Type B pancreatic cell (in vitro differentiated cells): Measurements from ENCODE around the gene SH3RF3. TPM values are rescaled to one million over a fixed set of nuclear protein-coding genes. Genes with fewer than 3 reads are reported as not detected.

ENCODE experiments used
- DNase-seq: peaks from one replicate; pipeline ENCODE4 v3.0.0; 2021; ENCODE audit warnings: mixed read lengths; ENCODE audit not compliant: unreplicated experiment; ENCODE audit errors: extremely low spot score
- H3K27ac Mint-ChIP-seq: 2 replicates; pipeline ENCODE4 v1.8.0; 2021; ENCODE audit warnings: mild to moderate bottlenecking, mixed read lengths
- H3K27me3 Mint-ChIP-seq: 2 replicates; pipeline ENCODE4 v1.8.0; 2021; ENCODE audit warnings: mixed read lengths
- H3K36me3 Mint-ChIP-seq: 2 replicates; pipeline ENCODE4 v1.8.0; 2021; ENCODE audit warnings: mixed read lengths
- H3K4me1 Mint-ChIP-seq: one replicate; pipeline ENCODE4 v1.8.0; 2021; ENCODE audit warnings: mixed read lengths; ENCODE audit not compliant: unreplicated experiment
- H3K4me3 Mint-ChIP-seq: 2 replicates; pipeline ENCODE4 v1.8.0; 2021; ENCODE audit warnings: mild to moderate bottlenecking, mixed read lengths
- H3K9me3 Mint-ChIP-seq: 2 replicates; pipeline ENCODE4 v1.8.0; 2021; ENCODE audit warnings: mixed read lengths
- total RNA-seq: library from RNA; stranded (reverse); gene quantifications from 2 replicates; pipeline ENCODE4 v1.2.1, GENCODE V29; 2021; ENCODE audit warnings: low replicate concordance
- TF ChIP-seq, protein P1 (sequence below): fragments of 200-600 bp; sonication (generic); conservative IDR thresholded peaks from 2 replicates; pipeline ENCODE4 v1.5.0; 2021; ENCODE audit warnings: antibody characterized with exemption, mild to moderate bottlenecking

The SH3RF3 gene
- total RNA-seq, 1 donor from 2014 or later: 13.9 TPM

DNA sequence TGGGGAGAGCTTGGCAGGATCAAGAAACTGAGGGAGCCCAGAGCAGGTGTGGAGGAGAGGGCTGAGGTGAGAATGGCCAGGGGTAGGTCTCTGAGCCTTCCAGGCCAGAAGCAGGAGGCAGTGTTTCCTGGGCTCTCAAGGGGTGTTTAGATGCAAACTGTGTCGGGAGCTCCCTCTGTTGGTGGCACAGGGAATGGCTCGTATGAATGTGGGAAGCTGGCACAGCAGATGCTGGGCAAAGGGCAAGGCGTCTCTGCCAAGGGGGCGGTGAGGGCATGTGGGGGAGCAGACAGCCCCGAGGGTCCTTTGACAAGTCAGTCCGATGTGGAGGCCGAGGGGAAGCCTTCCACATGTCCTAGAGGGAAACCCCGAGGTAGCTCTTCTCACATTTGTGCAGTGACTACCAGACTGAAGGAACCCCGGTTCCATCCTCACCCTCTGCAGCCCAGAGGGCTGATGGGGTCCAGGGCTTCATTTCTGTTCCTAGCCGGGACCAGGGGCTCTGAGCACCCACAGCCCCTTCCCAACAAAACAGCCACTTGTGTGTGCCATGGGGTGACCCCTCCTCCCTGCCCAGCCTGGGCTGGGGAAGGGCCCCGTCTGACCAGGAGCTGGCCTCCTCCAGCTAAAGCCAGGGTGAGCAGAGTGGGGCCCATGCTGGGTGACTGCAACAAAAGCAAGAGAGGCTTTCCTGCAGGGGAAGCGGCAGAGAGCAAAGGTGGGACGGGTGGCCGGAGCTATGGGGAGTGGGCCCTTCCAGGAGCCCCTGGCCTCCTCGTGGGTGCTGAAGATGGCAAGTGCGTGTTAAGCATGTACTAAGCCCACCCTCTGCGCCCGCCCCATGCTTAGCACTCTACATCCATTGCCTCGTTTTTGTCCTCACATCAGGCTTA, 381.4 kb downstream of the SH3RF3 start:
- TF ChIP-seq, protein P1, sequence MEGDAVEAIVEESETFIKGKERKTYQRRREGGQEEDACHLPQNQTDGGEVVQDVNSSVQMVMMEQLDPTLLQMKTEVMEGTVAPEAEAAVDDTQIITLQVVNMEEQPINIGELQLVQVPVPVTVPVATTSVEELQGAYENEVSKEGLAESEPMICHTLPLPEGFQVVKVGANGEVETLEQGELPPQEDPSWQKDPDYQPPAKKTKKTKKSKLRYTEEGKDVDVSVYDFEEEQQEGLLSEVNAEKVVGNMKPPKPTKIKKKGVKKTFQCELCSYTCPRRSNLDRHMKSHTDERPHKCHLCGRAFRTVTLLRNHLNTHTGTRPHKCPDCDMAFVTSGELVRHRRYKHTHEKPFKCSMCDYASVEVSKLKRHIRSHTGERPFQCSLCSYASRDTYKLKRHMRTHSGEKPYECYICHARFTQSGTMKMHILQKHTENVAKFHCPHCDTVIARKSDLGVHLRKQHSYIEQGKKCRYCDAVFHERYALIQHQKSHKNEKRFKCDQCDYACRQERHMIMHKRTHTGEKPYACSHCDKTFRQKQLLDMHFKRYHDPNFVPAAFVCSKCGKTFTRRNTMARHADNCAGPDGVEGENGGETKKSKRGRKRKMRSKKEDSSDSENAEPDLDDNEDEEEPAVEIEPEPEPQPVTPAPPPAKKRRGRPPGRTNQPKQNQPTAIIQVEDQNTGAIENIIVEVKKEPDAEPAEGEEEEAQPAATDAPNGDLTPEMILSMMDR: peak; percentile 93
- H3K27me3 Mint-ChIP-seq: peaks cover 9% of the 10 kb centered on the region
- H3K9me3 Mint-ChIP-seq: peaks cover 3% of the 10 kb centered on the region
- peak; percentile 80 for DNase-seq
- H3K4me3 Mint-ChIP-seq: peak overlapping the region; percentile 3
- no peak overlapping the region for H3K27ac Mint-ChIP-seq
- H3K36me3 Mint-ChIP-seq: no peaks in the 10 kb centered on the region
- peaks cover 15% of the 10 kb centered on the region for H3K4me1 Mint-ChIP-seq

DNA sequence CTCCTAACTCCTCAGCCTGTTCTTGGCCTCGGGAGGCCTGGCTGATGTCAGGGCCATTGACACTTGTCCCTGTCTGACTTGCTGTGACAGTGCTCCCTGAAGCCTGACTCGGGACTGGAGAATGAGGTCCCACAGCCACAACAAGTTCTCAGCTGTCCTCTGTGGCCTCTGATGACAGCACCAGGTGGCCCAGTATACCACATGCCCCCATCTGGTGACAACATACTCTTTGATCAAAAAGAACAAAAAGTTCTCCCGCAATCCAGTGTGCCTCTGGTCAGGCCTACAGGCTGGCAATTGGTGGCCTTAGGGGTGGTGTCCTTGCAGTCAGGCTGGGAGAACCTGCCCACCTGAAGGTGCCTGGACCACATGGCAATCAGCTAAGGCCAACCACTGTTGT, 382.2 kb downstream of the SH3RF3 start:
- Mint-ChIP-seq H3K4me1 (peaks cover 15% of the 10 kb centered on the region), H3K27ac (no peak overlapping the region), H3K4me3 (no peak overlapping the region), H3K27me3 (peaks cover 9% of the 10 kb centered on the region), H3K9me3 (peaks cover 3% of the 10 kb centered on the region), H3K36me3 (no peaks in the 10 kb centered on the region)
- TF ChIP-seq, protein P1: no peak
- no peak for DNase-seq

DNA sequence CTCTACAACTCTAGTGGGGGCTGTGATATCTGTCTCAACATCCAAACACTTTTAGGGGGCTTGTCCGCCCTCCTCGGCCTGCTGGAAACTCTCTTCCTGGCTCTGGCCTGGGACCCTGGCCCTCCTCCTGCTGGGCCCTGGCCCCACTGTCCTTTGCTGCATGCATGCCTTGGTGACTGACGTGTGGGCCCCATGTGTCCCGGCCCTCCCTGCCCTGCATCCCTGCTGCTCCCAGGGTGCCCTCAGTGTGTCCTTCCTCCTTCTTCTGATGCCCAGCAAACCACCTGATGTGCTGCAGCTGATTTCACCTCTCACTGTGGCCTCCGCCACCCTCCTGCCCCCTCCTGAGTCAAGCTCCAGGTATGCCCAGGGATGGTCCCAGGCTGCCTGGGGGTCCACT, 383.1 kb downstream of the SH3RF3 start:
- no peaks in the 10 kb centered on the region for H3K36me3 Mint-ChIP-seq
- no peak overlapping the region for H3K27ac Mint-ChIP-seq
- no peak for DNase-seq

DNA sequence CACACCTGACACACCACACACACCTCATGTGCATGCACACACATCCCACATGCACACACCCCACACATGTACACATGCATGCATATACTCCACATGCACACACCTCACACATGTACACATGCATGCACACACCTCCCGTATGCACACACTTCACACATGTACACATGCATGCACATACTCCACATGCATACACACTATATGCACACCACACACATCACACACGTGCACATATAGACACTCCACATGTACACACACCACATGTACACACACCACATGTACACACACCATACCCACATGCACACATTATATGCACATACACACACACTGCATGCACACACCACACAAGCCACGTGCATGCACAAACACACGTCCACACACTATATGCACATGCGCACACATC, 384.2 kb downstream of the SH3RF3 start:
- TF ChIP-seq, protein P1: no peak
- Mint-ChIP-seq H3K4me3 (no peak overlapping the region), H3K9me3 (peaks cover 3% of the 10 kb centered on the region), H3K27ac (no peak overlapping the region), H3K4me1 (peaks cover 15% of the 10 kb centered on the region), H3K27me3 (peaks cover 9% of the 10 kb centered on the region), H3K36me3 (no peaks in the 10 kb centered on the region)
- DNase-seq: no peak

More for the DNA sequence above, 383.1 kb downstream of the SH3RF3 start:
- Mint-ChIP-seq H3K4me3 (no peak overlapping the region), H3K27me3 (peaks cover 9% of the 10 kb centered on the region), H3K9me3 (peaks cover 3% of the 10 kb centered on the region), H3K4me1 (peaks cover 15% of the 10 kb centered on the region)
- TF ChIP-seq, protein P1: no peak

DNA sequence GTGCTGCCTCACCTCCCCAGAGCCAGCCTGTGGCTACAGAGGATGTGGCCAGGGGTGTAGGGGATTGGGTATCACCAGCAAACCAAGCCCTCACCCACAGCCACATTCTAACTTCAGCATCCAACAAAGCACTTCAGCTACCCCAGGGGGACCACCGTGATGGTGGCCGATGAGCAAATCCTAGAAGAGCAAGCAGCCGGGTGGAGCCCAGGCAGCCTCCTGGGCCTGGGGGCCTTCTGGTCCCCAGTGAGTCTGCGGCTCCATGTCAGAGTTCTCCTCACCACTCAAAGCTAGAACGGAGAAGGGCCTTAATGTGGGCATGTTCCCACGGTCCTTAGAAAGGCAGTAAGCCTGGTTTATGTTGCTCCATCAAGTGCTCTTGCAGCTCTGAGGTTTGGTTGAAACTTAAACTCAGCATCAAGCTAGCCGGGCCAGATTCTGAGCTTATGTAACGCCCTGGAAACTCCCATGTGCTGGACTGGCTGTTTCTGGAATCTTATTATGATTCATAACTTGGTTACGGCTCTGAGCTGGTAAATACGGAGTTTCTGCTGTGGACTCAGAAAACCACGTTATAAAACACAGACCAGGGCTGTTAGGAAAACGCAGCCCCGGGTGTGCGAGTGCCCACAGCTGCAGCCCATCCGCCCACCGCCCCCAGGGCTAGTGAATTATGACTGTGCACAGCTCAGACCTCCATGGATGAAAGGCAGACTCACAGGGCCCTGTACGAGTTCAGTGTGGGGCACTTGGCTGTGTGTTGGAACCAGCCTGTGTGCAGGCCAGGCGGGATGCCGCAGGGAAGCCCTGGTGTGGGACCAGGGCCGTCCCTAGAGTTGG, 385.0 kb downstream of the SH3RF3 start:
- Mint-ChIP-seq H3K4me1 (peaks cover 15% of the 10 kb centered on the region), H3K36me3 (no peaks in the 10 kb centered on the region), H3K4me3 (no peak overlapping the region), H3K27me3 (peaks cover 9% of the 10 kb centered on the region), H3K9me3 (peaks cover 3% of the 10 kb centered on the region), H3K27ac (no peak overlapping the region)
- TF ChIP-seq, protein P1: no peak
- no peak for DNase-seq
